Posterior cingulate gyrus (tissue), 11 donors: ENCODE measurements around the gene RHBDD1.
"Not testable (repeated sequence)": the region's sequence is repeated elsewhere in the genome, so short reads cannot be mapped to it uniquely, and the experiment has no call there.

Source experiments
- DNase-seq, 10 donors: peaks; one replicate each; pipeline versions ENCODE4 v3.0.0 to v3.0.0-alpha.2; 2020 to 2021; ENCODE audit warnings: mixed read lengths in 3 of 10
- intact Hi-C: fragments of 100-400 bp; cut with DNase I; formaldehyde crosslinking; loops from one replicate; pipeline ENCODE4 v1.15.1; 2023

The RHBDD1 gene

DNA sequence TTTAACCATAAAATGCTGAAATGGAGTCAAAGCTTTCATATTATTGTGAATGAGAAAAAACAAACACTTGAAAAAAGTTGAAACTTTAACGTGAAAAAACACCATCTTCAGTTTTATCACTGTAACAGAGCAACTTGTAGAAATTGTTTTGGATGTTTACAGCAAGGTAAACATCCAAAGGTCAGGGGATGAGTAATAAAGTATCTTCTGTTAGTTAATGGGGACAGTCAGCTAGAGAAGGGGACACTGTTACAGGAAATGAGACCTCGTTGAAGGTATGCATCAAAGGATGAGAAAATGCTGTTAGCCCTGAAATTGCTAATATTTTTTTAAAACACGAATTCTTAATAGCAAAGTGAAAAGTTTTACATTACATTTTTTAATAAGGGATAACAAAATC is 2.9 kb downstream of the RHBDD1 start:
- no peak for DNase-seq
- intact Hi-C loops = no loop called here

- intact Hi-C loops = no loop called here
- DNase-seq = no peak
Observed at GRCh38 chr2:226839161-226839560, 3.3 kb downstream of the RHBDD1 start.

- intact Hi-C loops = no loop called here
- no peak for DNase-seq
Observed at GRCh38 chr2:226839951-226840350, 4.1 kb downstream of the RHBDD1 start.

GRCh38 chr2:226843001-226843400 is 7.1 kb downstream of the RHBDD1 start:
- intact Hi-C loops, DNase-seq: not testable (repeated sequence)

DNA sequence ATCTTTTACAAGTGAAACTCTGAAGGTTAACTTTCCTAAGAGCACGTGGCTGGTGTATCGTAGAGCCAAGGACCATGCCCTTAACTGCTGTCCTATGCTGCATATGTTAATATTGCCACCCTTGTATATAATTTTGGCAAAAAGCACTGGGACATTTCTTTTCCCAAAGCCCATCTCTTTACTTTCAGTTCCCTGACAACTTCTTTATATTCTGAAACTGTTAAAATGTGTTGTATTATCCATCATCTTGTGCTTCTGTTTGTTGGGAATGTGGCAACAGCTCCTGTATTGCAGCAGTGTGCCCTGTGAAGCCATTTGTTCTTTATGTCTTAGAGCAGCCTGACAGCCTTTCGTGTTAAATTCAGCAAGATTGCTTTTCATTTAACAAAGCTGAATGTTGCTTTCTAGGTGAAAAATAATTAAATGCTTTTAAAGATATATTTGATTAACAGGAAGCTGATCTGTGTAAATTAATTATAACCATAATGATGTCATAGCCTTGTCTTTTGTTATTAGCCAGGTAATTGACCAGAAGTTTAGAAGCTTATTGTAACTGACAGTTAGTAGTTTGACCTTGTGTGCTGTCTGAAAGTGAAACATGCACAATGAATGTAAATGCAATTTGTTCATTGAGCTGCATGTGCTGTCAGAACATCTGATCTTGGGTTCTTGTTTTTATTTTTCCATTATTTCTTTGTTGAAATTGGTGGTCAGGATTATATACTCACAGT is 9.7 kb downstream of the RHBDD1 start:
- intact Hi-C loops = no loop called here
- no peak for DNase-seq

DNA sequence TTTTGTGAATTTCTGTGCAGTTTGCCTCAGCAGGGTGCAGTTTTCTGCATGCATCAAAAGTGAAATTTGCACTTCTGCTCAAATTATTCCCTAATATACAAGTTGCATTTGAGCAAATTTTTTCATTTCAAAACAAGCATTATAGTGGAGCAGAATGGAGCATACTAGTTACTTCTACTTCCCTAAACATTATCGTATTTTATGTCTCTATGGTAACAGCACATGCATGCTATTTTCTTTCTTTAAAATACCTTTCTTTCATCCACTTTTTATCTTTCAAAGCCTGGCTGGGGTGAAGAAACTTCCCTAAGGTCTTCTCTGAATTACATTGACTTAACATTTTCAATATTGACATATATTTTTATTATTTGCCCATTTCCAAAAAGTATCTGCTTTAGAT is 11.2 kb downstream of the RHBDD1 start:
- DNase-seq = no peak
- intact Hi-C loops = no loop called here

DNA sequence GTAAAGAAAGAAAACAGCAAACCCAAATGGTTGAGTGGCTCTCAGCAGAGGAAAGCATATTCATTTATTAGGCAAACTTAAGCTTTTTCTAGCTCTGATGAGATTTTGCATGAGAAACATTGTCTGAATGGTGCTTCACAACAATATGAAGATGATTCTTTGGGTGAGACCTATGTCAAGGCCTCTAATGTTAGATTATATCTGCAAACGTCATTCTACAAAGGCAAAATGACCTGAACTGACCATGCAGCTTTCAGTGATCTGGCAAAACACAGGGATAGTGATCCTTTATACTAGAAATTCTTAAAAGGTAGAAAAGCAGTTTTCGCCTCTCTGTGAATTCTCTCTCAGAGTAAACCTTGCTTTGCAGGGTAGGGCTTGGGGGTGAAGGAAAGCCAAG is 11.7 kb downstream of the RHBDD1 start:
- intact Hi-C loops = no loop called here
- no peak for DNase-seq

DNA sequence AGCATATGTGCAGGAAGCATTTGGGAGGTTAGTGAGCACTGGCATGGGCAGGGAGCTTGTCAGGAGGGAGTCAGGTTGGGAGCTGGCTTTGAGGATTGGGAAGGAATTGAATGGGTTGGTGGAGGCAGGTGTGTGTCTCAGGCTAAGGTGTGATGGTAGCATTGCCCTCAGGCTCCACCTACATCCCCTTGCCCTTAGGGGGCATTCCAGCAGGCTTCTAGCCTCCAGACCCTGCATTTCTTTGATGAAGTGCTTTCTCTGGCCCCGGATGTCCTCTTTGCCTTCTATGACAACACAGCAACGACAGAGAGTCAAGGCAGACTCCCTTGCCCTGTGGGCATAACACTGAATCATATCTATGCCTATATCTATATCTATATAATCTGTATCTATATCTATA is 13.5 kb downstream of the RHBDD1 start:
- no peak for DNase-seq
- intact Hi-C loops = no loop called here

DNA sequence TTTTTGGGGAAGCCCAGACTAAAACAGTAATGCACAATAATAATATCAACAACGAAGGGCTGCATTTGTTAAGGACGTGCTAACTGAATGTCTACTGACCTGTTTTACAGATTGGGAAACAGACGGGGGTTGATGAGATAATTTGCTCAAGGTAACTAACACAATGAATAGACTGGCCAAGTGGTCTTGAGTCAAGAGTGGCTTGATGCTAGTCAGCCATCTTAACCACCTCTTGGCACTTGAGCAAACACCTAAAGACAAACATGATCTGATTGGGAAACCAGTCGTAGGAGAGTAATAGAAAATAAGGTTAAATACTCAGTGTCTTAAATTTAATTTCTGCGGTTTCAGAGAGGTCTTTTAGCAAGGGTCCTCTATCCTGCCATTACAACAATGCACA is 14.2 kb downstream of the RHBDD1 start:
- intact Hi-C loops = no loop called here
- DNase-seq = no peak

DNA sequence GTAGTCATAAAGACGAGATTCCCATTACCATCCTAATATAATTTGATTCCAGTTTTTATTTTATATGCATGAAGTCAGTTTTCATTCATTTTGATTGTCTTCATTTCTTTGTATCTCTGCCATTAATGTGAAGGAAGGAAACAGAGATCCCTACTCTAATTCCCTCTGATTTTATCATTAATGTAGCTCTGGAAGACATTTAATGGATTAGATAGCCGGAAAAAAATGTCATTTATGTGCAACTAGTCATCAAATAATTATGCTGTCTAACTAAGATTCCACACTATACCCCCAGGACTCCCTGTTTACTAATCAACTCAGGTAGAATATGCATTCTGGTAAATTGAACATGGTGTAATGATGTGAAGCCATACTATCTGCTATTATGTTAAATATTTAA is 19.9 kb downstream of the RHBDD1 start:
- no peak for DNase-seq
- intact Hi-C loops = no loop called here

GRCh38 chr2:226860087-226860486 is 24.2 kb downstream of the RHBDD1 start:
- intact Hi-C loops = no loop called here
- DNase-seq = no peak

- intact Hi-C loops = no loop called here
- DNase-seq = no peak
Observed at GRCh38 chr2:226862623-226863022, 26.8 kb downstream of the RHBDD1 start.

- intact Hi-C loops = no loop called here
- DNase-seq = no peak
Observed at GRCh38 chr2:226865273-226865672, 29.4 kb downstream of the RHBDD1 start.

DNA sequence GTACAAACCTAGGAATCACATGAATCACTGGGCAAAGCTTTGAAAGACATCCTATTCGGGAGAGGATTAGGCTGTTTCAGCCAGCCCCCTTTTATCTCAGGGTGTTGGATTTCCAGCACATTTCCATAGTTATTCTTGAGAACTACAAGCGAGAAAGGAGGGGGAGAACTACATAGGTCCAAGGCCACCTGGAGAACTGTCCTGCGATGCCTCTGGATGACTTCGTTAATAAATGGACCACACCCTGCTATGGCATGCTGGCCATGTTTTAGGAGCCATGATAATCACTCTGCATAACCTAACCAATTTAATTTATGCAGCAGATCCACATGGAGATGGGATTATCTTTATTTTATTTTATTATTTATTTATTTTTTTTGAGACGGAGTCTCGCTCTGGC is 29.9 kb downstream of the RHBDD1 start:
- no peak for DNase-seq
- intact Hi-C loops = no loop called here

DNA sequence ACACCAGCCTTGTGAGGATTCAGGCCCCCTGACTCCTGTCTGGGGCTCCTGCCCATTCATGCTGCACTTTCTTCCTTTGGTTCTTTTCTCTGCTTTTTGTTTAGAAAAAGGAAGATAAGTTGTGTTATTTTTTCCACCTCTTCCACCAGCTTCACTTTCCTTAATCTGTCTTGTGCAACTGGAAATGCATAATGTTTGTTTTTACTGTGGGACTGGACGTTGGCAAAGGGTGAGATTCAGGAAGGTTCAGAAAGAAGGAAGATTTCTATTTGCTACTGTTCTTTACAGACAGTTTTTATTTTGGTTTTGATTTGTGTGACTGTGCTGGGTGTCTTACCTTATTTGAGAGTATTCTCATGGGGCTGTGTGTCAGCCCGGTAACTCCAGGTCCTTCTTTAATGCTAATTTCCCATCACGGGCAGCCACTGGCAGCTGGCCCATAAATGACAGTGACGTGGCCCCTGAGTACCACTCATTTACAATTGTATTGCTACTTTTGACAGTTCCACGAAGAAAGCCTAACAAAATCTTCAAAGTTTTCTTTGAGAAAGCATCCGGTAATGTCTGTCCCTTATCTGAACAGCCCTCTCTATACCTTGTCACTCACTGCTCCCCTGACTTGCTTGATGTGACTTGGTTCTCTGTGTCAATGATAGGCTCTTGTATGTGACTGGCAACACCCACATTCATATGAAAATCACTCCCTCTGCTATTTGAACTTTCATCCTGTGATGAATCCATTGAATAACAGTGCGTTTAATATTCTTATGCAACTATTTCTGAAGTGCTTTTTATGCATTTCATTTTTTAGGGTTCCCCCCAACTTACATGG is 32.7 kb downstream of the RHBDD1 start:
- no peak for DNase-seq
- intact Hi-C loops = no loop called here

DNA sequence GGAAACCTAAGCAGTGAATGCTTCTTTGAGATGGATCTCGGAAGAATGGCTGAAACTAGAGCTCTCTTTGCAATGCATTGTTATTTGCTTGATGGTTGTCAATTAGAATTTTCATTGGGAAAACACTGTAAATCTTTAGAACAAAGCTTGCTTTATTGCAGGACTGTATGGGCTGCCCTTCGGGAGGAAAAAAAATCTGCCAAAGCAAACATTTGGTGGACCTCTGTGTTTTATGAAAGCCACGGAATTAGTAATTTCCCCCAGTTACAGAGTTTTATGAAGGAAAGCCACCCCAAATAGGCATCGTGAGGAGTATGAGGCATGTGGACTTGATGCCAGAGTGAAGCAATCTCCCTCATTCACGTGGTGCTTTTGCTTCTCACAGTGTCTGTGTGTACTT is 33.5 kb downstream of the RHBDD1 start:
- intact Hi-C loops = no loop called here
- no peak for DNase-seq

DNA sequence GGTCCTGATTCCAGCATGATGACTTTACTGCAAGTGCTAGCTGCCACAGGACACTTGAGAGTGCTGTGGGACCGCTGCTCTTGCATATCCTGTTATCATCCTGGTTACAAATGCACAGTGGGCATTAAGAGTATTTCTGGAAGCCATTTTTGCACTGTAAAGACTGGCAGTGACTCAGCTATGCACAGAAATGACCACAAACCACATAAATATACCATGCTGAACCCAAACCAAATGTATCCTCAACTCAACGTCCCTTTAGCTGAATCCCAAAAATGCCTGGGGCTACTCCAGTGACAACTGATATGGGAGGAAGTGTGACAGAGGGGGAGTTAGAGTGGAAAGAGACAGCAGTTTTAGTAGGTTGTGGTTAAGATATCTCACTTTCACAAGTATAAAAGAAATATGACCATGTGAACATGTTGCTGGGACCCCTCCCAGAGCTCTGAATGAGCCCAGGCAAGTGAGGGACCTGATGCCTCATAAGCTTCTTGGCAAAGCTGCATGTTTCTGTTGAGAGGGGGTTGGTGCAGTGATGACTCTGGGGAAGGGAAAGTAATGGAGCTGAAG is 37.3 kb downstream of the RHBDD1 start:
- intact Hi-C loops = no loop called here
- no peak for DNase-seq

DNA sequence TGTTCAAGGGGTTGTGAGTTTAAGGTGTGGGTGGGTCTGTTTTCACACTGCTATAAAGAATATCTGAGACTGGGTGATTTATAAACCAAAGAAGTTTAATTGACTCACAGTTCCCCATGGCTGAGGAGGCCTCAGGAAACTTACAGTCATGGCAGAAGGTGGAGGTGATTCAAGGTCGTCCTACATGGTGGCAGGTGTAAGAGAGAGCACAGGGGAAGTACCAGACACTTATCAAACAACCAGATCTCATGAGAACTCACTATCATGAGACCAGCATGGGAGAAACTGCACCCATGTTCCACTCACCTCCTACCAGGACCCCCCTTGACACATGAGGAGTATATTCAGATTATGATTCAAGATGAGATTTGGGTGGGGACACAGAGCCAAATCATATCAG is 38.0 kb downstream of the RHBDD1 start:
- DNase-seq = no peak
- intact Hi-C loops = no loop called here

GRCh38 chr2:226874749-226875148 is 38.9 kb downstream of the RHBDD1 start:
- intact Hi-C loops = no loop called here
- DNase-seq = no peak

- intact Hi-C loops = no loop called here
- DNase-seq = no peak
Observed at GRCh38 chr2:226875438-226876225, 39.8 kb downstream of the RHBDD1 start.

DNA sequence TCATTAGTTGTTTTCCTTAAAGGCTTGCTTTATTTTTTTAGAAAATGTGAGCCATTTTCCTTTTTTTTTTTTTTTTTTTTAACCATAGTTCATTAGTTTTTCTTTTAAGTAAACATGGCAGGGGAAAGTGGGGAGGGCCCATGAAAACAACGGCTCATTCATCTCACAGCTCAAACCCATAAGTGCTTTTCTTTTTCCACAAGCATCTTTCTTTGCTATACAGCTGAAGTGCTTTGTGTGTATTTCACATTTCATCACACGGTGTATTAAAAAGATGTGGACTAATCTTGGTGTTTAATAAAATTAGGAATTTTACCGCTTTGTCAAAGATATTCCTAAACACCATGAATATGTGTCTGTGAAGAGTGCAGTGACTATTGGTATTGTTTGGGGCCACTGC is 41.6 kb downstream of the RHBDD1 start:
- no peak for DNase-seq
- intact Hi-C loops = no loop called here
